GM23338 (cell line): ENCODE results near the gene SOHLH2.

Experiments used
- CREB1 ChIP-seq: fragments of 250-450 bp; sonication (Bioruptor Pico); IDR thresholded peaks from 2 replicates; pipeline ENCODE4 v1.5.0; 2020; ENCODE audit warnings: low read depth, mild to moderate bottlenecking, moderate library complexity
- EZH2 ChIP-seq: fragments of 200-600 bp; sonication (generic); IDR thresholded peaks from one replicate; pipeline ENCODE4 v1.8.0; 2017; ENCODE audit warnings: antibody characterized with exemption, mild to moderate bottlenecking, low read depth; ENCODE audit not compliant: unreplicated experiment
- EZH2phosphoT487 ChIP-seq: fragments of 200-600 bp; sonication (generic); IDR thresholded peaks from one replicate; pipeline ENCODE4 v1.8.1; 2018; ENCODE audit warnings: antibody characterized with exemption; ENCODE audit not compliant: unreplicated experiment
- JUNB ChIP-seq: IDR thresholded peaks from one replicate; pipeline ENCODE4 v1.6.1; 2016; ENCODE audit warnings: antibody characterized with exemption; ENCODE audit not compliant: unreplicated experiment
- POLR2AphosphoS5 ChIP-seq: IDR thresholded peaks from 2 replicates; pipeline ENCODE4 v1.6.1; 2016; ENCODE audit warnings: antibody characterized with exemption, low read depth
- ZNF114 ChIP-seq: fragments of 250-450 bp; sonication (Bioruptor Pico); IDR thresholded peaks from 2 replicates; pipeline ENCODE4 v1.5.0; 2020; ENCODE audit warnings: mild to moderate bottlenecking, moderate library complexity
- ZNF331 ChIP-seq: fragments of 250-450 bp; sonication (Bioruptor Pico); IDR thresholded peaks from 2 replicates; pipeline ENCODE4 v1.5.0; 2020; ENCODE audit warnings: low read depth, mild to moderate bottlenecking, moderate library complexity
- TF ChIP-seq, protein P1 (sequence below): IDR thresholded peaks from one replicate; pipeline ENCODE4 v1.6.1; 2018; ENCODE audit warnings: antibody characterized with exemption; ENCODE audit not compliant: unreplicated experiment
- TF ChIP-seq, protein P2 (sequence below), 2 experiments: fragments of 200-600 bp in 1 of 2; sonication (generic) in 1 of 2; conservative IDR thresholded peaks; 2 replicates each; pipeline versions ENCODE4 v1.5.1 to v1.6.1; 2016 to 2017; ENCODE audit warnings: antibody characterized with exemption in 2 of 2, low read depth in 2 of 2, mild to moderate bottlenecking in 2 of 2, moderate library complexity in 1 of 2

GRCh38 chr13:36130552-36131221, 83.7 kb downstream of the SOHLH2 start:
- TF ChIP-seq, protein P1, sequence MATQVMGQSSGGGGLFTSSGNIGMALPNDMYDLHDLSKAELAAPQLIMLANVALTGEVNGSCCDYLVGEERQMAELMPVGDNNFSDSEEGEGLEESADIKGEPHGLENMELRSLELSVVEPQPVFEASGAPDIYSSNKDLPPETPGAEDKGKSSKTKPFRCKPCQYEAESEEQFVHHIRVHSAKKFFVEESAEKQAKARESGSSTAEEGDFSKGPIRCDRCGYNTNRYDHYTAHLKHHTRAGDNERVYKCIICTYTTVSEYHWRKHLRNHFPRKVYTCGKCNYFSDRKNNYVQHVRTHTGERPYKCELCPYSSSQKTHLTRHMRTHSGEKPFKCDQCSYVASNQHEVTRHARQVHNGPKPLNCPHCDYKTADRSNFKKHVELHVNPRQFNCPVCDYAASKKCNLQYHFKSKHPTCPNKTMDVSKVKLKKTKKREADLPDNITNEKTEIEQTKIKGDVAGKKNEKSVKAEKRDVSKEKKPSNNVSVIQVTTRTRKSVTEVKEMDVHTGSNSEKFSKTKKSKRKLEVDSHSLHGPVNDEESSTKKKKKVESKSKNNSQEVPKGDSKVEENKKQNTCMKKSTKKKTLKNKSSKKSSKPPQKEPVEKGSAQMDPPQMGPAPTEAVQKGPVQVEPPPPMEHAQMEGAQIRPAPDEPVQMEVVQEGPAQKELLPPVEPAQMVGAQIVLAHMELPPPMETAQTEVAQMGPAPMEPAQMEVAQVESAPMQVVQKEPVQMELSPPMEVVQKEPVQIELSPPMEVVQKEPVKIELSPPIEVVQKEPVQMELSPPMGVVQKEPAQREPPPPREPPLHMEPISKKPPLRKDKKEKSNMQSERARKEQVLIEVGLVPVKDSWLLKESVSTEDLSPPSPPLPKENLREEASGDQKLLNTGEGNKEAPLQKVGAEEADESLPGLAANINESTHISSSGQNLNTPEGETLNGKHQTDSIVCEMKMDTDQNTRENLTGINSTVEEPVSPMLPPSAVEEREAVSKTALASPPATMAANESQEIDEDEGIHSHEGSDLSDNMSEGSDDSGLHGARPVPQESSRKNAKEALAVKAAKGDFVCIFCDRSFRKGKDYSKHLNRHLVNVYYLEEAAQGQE: no peak
- TF ChIP-seq, protein P2, sequence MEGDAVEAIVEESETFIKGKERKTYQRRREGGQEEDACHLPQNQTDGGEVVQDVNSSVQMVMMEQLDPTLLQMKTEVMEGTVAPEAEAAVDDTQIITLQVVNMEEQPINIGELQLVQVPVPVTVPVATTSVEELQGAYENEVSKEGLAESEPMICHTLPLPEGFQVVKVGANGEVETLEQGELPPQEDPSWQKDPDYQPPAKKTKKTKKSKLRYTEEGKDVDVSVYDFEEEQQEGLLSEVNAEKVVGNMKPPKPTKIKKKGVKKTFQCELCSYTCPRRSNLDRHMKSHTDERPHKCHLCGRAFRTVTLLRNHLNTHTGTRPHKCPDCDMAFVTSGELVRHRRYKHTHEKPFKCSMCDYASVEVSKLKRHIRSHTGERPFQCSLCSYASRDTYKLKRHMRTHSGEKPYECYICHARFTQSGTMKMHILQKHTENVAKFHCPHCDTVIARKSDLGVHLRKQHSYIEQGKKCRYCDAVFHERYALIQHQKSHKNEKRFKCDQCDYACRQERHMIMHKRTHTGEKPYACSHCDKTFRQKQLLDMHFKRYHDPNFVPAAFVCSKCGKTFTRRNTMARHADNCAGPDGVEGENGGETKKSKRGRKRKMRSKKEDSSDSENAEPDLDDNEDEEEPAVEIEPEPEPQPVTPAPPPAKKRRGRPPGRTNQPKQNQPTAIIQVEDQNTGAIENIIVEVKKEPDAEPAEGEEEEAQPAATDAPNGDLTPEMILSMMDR (conservative IDR thresholded peaks at IDR 0.05; ENCODE audit: low read depth in 2 of 2): no peak
- TF ChIP-seq JUNB: no peak
- TF ChIP-seq EZH2: no peak
- no peak for TF ChIP-seq EZH2phosphoT487
- TF ChIP-seq POLR2AphosphoS5: no peak; the same call in 1 of the 2 replicates
- no peak for TF ChIP-seq ZNF331
- TF ChIP-seq CREB1: no peak
- no peak for TF ChIP-seq ZNF114
